ENCODE measurements around the gene KNSTRN.

The KNSTRN gene

GRCh38 chr15:40342416-40343320 lies 39.9 kb upstream of the KNSTRN start:
- Mint-ChIP-seq H3K27ac (no peak overlapping the region), H3K27me3 (no peaks in the 10 kb centered on the region), H3K4me1 (ENCODE audit: low read depth) (peaks cover 7% of the 10 kb centered on the region), H3K9me3 (no peaks in the 10 kb centered on the region), H3K4me3 (no peak overlapping the region), H3K36me3 (ENCODE audit: low read depth) (no peaks in the 10 kb centered on the region)

DNA sequence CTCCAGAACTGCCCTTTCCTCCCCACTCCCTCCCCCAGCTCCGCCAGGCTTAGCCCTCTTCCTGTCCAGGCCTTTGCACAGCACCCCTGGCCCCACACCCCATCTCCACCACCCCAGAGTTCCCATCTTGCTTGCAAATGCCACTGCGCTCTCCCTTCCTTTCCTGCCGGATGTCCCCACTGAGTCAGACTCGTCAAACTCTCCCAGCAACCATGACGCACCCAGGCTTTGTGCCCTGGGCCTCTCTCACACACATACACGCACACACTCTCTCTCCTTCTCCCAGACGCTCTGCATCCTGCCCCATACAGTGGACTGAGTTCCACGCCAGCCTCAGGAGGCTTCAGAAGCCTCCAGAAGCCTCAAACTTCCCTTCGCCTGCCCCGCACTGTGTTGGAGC lies 39.0 kb upstream of the KNSTRN start:
- no peak overlapping the region for H3K27ac Mint-ChIP-seq
- no peaks in the 10 kb centered on the region for H3K27me3 Mint-ChIP-seq
- H3K36me3 Mint-ChIP-seq (ENCODE audit: low read depth): no peaks in the 10 kb centered on the region
- no peaks in the 10 kb centered on the region for H3K9me3 Mint-ChIP-seq
- no peak overlapping the region for H3K4me3 Mint-ChIP-seq
- H3K4me1 Mint-ChIP-seq (ENCODE audit: low read depth): no peaks in the 10 kb centered on the region

- Mint-ChIP-seq H3K36me3 (ENCODE audit: low read depth) (no peaks in the 10 kb centered on the region), H3K4me3 (no peak overlapping the region), H3K4me1 (ENCODE audit: low read depth) (no peaks in the 10 kb centered on the region), H3K27ac (no peak overlapping the region), H3K9me3 (no peaks in the 10 kb centered on the region), H3K27me3 (no peaks in the 10 kb centered on the region)
These were observed 38.3 kb upstream of the KNSTRN start for GRCh38 chr15:40344217-40344616.

DNA sequence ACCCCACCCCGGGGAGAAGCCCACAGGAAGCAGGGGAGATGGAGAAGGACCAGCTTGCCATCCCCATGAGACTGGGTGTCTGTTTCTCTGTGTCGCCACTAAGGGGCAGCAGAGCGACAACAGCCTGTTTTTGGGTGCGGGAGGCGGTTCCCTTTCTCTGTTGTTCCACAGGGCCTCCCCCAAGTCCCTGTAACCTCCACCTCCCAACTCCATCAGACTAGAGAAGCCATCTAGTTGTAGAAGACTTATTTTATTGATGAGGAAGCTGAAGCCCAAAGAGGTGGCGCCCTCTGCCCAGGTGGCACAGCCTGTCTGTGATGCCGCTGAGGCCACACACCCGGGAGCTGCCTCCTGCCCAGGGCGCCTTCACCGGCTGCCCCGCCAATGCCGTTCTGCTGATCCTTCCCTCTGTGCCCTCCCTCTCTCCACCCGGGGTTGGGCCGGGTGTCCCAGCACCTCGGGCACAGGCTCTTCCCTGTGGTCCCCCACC lies 37.8 kb upstream of the KNSTRN start:
- Mint-ChIP-seq H3K36me3 (ENCODE audit: low read depth) (no peaks in the 10 kb centered on the region), H3K27ac (no peak overlapping the region), H3K4me3 (no peak overlapping the region), H3K27me3 (no peaks in the 10 kb centered on the region), H3K4me1 (ENCODE audit: low read depth) (no peaks in the 10 kb centered on the region), H3K9me3 (no peaks in the 10 kb centered on the region)

DNA sequence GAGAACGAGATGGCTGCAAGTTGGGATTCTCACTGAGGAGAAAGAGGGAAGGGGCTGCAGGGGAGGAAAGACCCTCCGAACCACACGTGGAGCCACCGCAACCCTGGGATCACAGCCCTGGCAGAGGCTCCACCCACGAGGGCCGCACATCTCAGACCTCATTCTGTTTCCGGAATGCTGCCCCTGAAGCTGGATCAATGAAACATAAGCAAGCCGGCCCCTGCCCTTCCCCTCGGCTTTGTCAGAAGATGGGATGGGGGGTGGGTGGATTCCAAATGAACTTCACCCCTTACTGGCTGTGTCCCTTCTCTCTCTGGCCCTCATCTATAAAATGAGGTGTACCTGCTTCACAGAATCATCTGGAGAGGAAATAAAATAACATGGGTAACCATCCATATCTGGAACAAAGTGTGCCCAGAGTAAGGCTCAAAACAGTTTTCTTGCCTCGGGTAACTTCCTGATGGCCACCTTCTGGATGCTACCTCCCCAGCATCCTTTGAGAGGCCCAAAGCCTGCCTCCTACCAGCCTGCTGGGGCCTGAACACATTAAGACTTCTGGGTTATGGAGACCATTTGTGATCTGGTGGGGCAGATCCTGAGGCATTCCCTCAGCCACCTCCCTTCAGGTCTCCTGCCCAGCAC lies 37.2 kb upstream of the KNSTRN start:
- no peaks in the 10 kb centered on the region for H3K27me3 Mint-ChIP-seq
- no peak overlapping the region for H3K4me3 Mint-ChIP-seq
- H3K9me3 Mint-ChIP-seq: no peaks in the 10 kb centered on the region
- H3K27ac Mint-ChIP-seq: no peak overlapping the region
- H3K4me1 Mint-ChIP-seq (ENCODE audit: low read depth): no peaks in the 10 kb centered on the region
- no peaks in the 10 kb centered on the region for H3K36me3 Mint-ChIP-seq (ENCODE audit: low read depth)

- Mint-ChIP-seq H3K27me3 (no peaks in the 10 kb centered on the region), H3K4me1 (ENCODE audit: low read depth) (no peaks in the 10 kb centered on the region), H3K4me3 (no peak overlapping the region), H3K27ac (no peak overlapping the region), H3K36me3 (ENCODE audit: low read depth) (no peaks in the 10 kb centered on the region), H3K9me3 (no peaks in the 10 kb centered on the region)
These were observed 36.5 kb upstream of the KNSTRN start for GRCh38 chr15:40345867-40346578.

- H3K27me3 Mint-ChIP-seq: no peaks in the 10 kb centered on the region
- H3K9me3 Mint-ChIP-seq: no peaks in the 10 kb centered on the region
- H3K4me1 Mint-ChIP-seq (ENCODE audit: low read depth): no peaks in the 10 kb centered on the region
- no peak overlapping the region for H3K4me3 Mint-ChIP-seq
- H3K27ac Mint-ChIP-seq: no peak overlapping the region
- H3K36me3 Mint-ChIP-seq (ENCODE audit: low read depth): no peaks in the 10 kb centered on the region
These were observed 35.7 kb upstream of the KNSTRN start for GRCh38 chr15:40346579-40347558.

DNA sequence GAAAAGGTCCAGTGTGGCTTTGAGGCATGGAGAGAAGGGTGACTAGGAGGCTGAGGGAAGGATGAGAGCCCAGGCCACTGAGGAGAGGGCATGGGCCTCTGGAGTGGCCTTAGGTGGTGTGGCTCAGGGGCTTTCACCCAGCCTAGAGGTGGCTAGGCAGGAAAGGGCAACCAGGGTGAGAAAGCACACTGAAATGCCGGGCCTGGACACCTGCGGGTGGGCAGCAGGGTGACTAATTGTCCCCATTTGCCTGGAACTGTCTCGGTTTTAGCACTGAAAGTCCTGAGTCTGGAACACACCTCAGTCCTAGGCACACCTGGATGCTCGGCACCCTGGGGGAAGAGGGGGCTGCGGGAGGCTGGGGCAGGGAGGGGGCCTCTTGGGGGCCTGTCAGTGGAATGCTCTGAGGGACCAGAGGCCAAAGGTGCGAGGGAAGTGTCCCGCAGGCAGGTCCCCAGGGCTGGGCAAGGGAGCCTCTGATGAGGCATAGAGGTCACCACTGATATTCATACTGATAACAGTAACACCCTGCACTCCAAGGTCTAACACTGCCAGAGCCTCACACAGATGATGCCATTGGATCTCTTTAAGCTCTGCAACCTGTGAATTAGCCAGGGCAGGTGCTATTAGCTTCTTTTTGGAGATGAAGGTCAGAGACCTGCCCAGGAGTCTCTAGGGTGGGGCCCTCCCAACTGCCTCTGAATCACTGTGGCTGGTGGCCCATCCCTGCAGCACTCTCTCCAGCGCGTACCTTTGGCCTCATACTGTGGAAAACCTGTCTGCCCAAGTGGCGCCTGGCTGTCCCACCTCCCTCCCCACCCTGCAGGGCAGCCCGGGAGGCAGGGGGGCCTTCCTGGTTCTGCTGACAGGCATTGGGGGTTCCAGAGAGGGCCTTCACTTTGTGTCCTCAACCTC lies 34.7 kb upstream of the KNSTRN start:
- H3K27me3 Mint-ChIP-seq: no peaks in the 10 kb centered on the region
- H3K36me3 Mint-ChIP-seq (ENCODE audit: low read depth): no peaks in the 10 kb centered on the region
- no peaks in the 10 kb centered on the region for H3K9me3 Mint-ChIP-seq
- no peak overlapping the region for H3K27ac Mint-ChIP-seq
- H3K4me1 Mint-ChIP-seq (ENCODE audit: low read depth): no peaks in the 10 kb centered on the region
- H3K4me3 Mint-ChIP-seq: no peak overlapping the region

DNA sequence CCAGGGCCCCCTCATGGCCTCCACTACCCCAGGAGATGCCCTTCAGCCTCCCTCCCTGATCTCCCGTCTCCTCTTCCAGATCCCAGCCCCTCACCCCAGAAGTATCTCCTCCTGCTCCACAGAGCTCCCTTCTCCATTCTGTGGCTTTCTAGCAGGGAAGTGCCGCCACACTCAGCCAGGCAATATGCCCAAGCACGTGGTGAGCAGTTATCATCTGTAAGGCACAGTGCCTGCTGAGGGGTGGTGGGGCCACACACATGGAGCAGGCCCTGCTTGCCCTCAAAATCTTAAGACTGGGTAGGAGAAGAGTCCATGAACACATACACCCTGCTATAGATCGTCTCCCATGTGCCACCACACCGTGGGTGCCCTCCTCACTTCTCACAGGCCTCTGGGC lies 34.0 kb upstream of the KNSTRN start:
- no peaks in the 10 kb centered on the region for H3K36me3 Mint-ChIP-seq (ENCODE audit: low read depth)
- no peak overlapping the region for H3K27ac Mint-ChIP-seq
- H3K9me3 Mint-ChIP-seq: no peaks in the 10 kb centered on the region
- no peaks in the 10 kb centered on the region for H3K4me1 Mint-ChIP-seq (ENCODE audit: low read depth)
- H3K4me3 Mint-ChIP-seq: no peak overlapping the region
- no peaks in the 10 kb centered on the region for H3K27me3 Mint-ChIP-seq

GRCh38 chr15:40349163-40349562 lies 33.4 kb upstream of the KNSTRN start:
- no peaks in the 10 kb centered on the region for H3K36me3 Mint-ChIP-seq (ENCODE audit: low read depth)
- H3K4me3 Mint-ChIP-seq: no peak overlapping the region
- H3K4me1 Mint-ChIP-seq (ENCODE audit: low read depth): no peaks in the 10 kb centered on the region
- H3K27me3 Mint-ChIP-seq: no peaks in the 10 kb centered on the region
- no peak overlapping the region for H3K27ac Mint-ChIP-seq
- H3K9me3 Mint-ChIP-seq: no peaks in the 10 kb centered on the region

- H3K27ac Mint-ChIP-seq: no peak overlapping the region
These were observed 30.1 kb upstream of the KNSTRN start for GRCh38 chr15:40352281-40352901.

GRCh38 chr15:40353697-40354096 lies 28.8 kb upstream of the KNSTRN start:
- no peak overlapping the region for H3K27ac Mint-ChIP-seq
- H3K27me3 Mint-ChIP-seq: peaks cover 3% of the 10 kb centered on the region
- H3K4me3 Mint-ChIP-seq: no peak overlapping the region
- no peaks in the 10 kb centered on the region for H3K9me3 Mint-ChIP-seq
- H3K36me3 Mint-ChIP-seq (ENCODE audit: low read depth): no peaks in the 10 kb centered on the region
- peaks cover 5% of the 10 kb centered on the region for H3K4me1 Mint-ChIP-seq (ENCODE audit: low read depth)

More at GRCh38 chr15:40352281-40352901, 30.1 kb upstream of the KNSTRN start:
- Mint-ChIP-seq H3K27me3 (peaks cover 3% of the 10 kb centered on the region), H3K4me3 (no peak overlapping the region), H3K4me1 (ENCODE audit: low read depth) (no peaks in the 10 kb centered on the region), H3K9me3 (no peaks in the 10 kb centered on the region), H3K36me3 (ENCODE audit: low read depth) (no peaks in the 10 kb centered on the region)

Data from stimulated activated naive CD8-positive, alpha-beta T cell treated with anti-CD3 and anti-CD28 coated beads, Interleukin-15, Interleukin-2, amounts not matched to agents 100 ng/mL and 50 ng/mL, for 24 hours (primary cell).